Trophoblast cell (in vitro differentiated cells and primary cell): ENCODE data around the gene TGOLN2.

Experiments used
- DNase-seq, 2 donors: peaks; one replicate each; pipeline ENCODE4 v3.0.0-alpha.2; 2016
- H2AFZ ChIP-seq: 2 replicates; pipeline ENCODE4 v1.6.1; 2013; ENCODE audit warnings: low read length, moderate library complexity, mild to moderate bottlenecking; ENCODE audit not compliant: insufficient read depth, poor library complexity
- H2AK5ac ChIP-seq: 2 replicates; pipeline ENCODE4 v1.6.1; 2013; ENCODE audit warnings: mild to moderate bottlenecking, low read length
- H2BK120ac ChIP-seq: 2 replicates; pipeline ENCODE4 v1.6.1; 2013; ENCODE audit warnings: low read length, mild to moderate bottlenecking, moderate library complexity; ENCODE audit not compliant: insufficient read depth, poor library complexity
- H2BK12ac ChIP-seq: 2 replicates; pipeline ENCODE4 v1.6.1; 2013; ENCODE audit warnings: mild to moderate bottlenecking, low read length, moderate library complexity
- H2BK5ac ChIP-seq: 2 replicates; pipeline ENCODE4 v1.6.1; 2013; ENCODE audit warnings: low read length, low read depth, moderate library complexity, mild to moderate bottlenecking; ENCODE audit not compliant: poor library complexity
- H3K14ac ChIP-seq: 2 replicates; pipeline ENCODE4 v1.6.1; 2013; ENCODE audit warnings: mild to moderate bottlenecking, low read length
- H3K18ac ChIP-seq: 2 replicates; pipeline ENCODE4 v1.6.1; 2013; ENCODE audit warnings: mild to moderate bottlenecking, low read length
- H3K23ac ChIP-seq: 2 replicates; pipeline ENCODE4 v1.6.1; 2013; ENCODE audit warnings: low read length
- H3K27ac ChIP-seq: 2 replicates; pipeline ENCODE4 v1.5.1; 2013; ENCODE audit warnings: low read depth, mild to moderate bottlenecking, inconsistent platforms, low read length, moderate library complexity
- H3K27me3 ChIP-seq: 2 replicates; pipeline ENCODE4 v1.6.1; 2013; ENCODE audit warnings: inconsistent platforms, mild to moderate bottlenecking, low read length, moderate library complexity; ENCODE audit not compliant: insufficient read depth
- H3K36me3 ChIP-seq, 2 experiments: 1 replicate in 1 of 2; 2 replicates in 1 of 2; pipeline ENCODE4 v1.6.1; 2013; ENCODE audit warnings: low read length in 2 of 2, mild to moderate bottlenecking in 2 of 2, moderate library complexity in 1 of 2; ENCODE audit not compliant: insufficient read depth in 2 of 2, control insufficient read depth in 1 of 2
- H3K4ac ChIP-seq: 2 replicates; pipeline ENCODE4 v1.6.1; 2013; ENCODE audit warnings: low read depth, mild to moderate bottlenecking, low read length, moderate library complexity
- H3K4me1 ChIP-seq, 2 experiments: 1 replicate in 1 of 2; 2 replicates in 1 of 2; pipeline ENCODE4 v1.6.1; 2013; ENCODE audit warnings: low read length in 2 of 2, mild to moderate bottlenecking in 2 of 2, moderate library complexity in 1 of 2; ENCODE audit not compliant: insufficient read depth in 2 of 2, control insufficient read depth in 1 of 2
- H3K4me2 ChIP-seq: 2 replicates; pipeline ENCODE4 v1.6.1; 2013; ENCODE audit warnings: inconsistent platforms, mild to moderate bottlenecking, low read length, moderate library complexity
- H3K4me3 ChIP-seq: 2 replicates; pipeline ENCODE4 v1.5.1; 2013; ENCODE audit warnings: mild to moderate bottlenecking, low read depth, low read length, inconsistent platforms
- H3K79me1 ChIP-seq: one replicate; pipeline ENCODE4 v1.6.1; 2013; ENCODE audit warnings: low read length
- H3K79me2 ChIP-seq: 2 replicates; pipeline ENCODE4 v1.6.1; 2013; ENCODE audit warnings: low read length, mild to moderate bottlenecking; ENCODE audit not compliant: control insufficient read depth, insufficient read depth, poor library complexity
- H3K9ac ChIP-seq: 2 replicates; pipeline ENCODE4 v1.6.1; 2013; ENCODE audit warnings: mild to moderate bottlenecking, low read length
- H3K9me3 ChIP-seq: 2 replicates; pipeline ENCODE4 v1.6.1; 2013; ENCODE audit warnings: low read depth, mild to moderate bottlenecking, control low read depth, inconsistent platforms, low read length; ENCODE audit not compliant: insufficient read depth
- H4K12ac ChIP-seq: 2 replicates; pipeline ENCODE4 v1.6.1; 2013; ENCODE audit warnings: low read depth, mild to moderate bottlenecking, low read length, moderate library complexity
- H4K8ac ChIP-seq: 2 replicates; pipeline ENCODE4 v1.6.1; 2013; ENCODE audit warnings: low read depth, mild to moderate bottlenecking, low read length, moderate library complexity
- H4K91ac ChIP-seq: one replicate; pipeline ENCODE4 v1.6.1; 2013; ENCODE audit warnings: low read depth, mild to moderate bottlenecking, low read length, moderate library complexity
- WGBS: extraction: QIAGEN DNeasy Blood & Tissue Kit; methylation state at CpG from one replicate; pipeline ENCODE4 v1.1.7; 2013; ENCODE audit warnings: missing lambda C conversion rate; ENCODE audit not compliant: insufficient read length, insufficient coverage; ENCODE audit errors: extremely low coverage; 5-methylcytosine and 5-hydroxymethylcytosine counted together

Gene TGOLN2

GRCh38 chr2:85354286-85355072 lies 26.7 kb upstream of the TGOLN2 start, which contains the start of the genes ELMOD3 and RETSAT:
ELMOD3 (plus strand) TSS chr2:85354769; CDS start chr2:85357199, 2,430 bp downstream.
RETSAT (minus strand) TSS chr2:85354528; CDS start chr2:85354507, 21 bp downstream.
- peak; percentile 99 for DNase-seq
- Histone ChIP-seq H2BK120ac (no peak within 1 kb of the TSS), H2AFZ (peak within 1 kb of the TSS; percentile 64), H2BK12ac (no peak within 1 kb of the TSS), H3K36me3 (peaks cover 11 to 29% of the 10 kb centered on the region in 2 experiments), H4K8ac (peak within 1 kb of the TSS; percentile 97), H2AK5ac (no peak within 1 kb of the TSS), H3K4me2 (peak within 1 kb of the TSS; percentile 92), H3K79me2 (peaks cover 2% of the 10 kb centered on the region), H3K9ac (peak within 1 kb of the TSS; percentile 89), H3K14ac (peak within 1 kb of the TSS; percentile 87), H3K4ac (peak within 1 kb of the TSS; percentile 48), H2BK5ac (peak within 1 kb of the TSS; percentile 53), H3K23ac (no peak within 1 kb of the TSS), H3K79me1 (peaks cover 2% of the 10 kb centered on the region), H3K4me1 (peaks cover 0 to 4% of the 10 kb centered on the region in 2 experiments), H4K91ac (peak within 1 kb of the TSS; percentile 67), H3K27ac (peak within 1 kb of the TSS; percentile 24), H3K4me3 (peak within 1 kb of the TSS; percentile 82), H4K12ac (peak within 1 kb of the TSS; percentile 94), H3K27me3 (no peaks in the 10 kb centered on the region), H3K18ac (peak within 1 kb of the TSS; percentile 83), H3K9me3 (no peaks in the 10 kb centered on the region)
- WGBS = no CpG with 5 or more reads among the region's 42 CpGs

DNA sequence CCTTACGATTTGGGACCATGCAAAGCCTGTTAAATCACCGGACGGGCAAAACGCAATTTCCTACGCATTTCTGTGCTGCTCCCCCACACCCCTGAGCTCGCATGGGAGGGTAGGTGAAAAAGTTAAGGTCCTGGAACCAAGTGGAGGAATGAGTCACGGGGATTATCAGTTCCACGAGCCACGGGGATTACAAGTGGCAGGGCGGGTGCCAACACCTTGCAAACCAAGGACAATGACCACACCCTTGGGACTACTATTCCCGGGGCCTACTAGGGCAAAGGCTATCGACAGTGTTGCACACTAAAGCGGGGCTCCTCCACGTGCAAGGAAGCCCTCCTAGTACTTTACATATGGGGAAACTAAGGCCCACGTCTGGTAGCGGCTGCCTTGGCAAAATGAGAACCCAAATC lies 26.1 kb upstream of the TGOLN2 start:
- H3K14ac ChIP-seq = peak overlapping the region; percentile 22
- H3K79me1 ChIP-seq = peaks cover 2% of the 10 kb centered on the region
- H3K9me3 ChIP-seq = no peaks in the 10 kb centered on the region
- peak overlapping the region; percentile 5 for H3K4ac ChIP-seq
- no peak overlapping the region for H2BK12ac ChIP-seq
- H3K4me1 ChIP-seq = peaks cover 0 to 4% of the 10 kb centered on the region in 2 experiments
- WGBS = no CpG with 5 or more reads among the region's 16 CpGs
- H3K9ac ChIP-seq = peak overlapping the region; percentile 81
- H2BK5ac ChIP-seq = peak overlapping the region; percentile 29
- peak overlapping the region; percentile 92 for H3K4me2 ChIP-seq
- peak in 1 of 2 donors; percentile 18 for DNase-seq
- H3K23ac ChIP-seq = no peak overlapping the region
- no peak overlapping the region for H2BK120ac ChIP-seq
- H4K8ac ChIP-seq = peak overlapping the region; percentile 47
- H2AFZ ChIP-seq = peak overlapping the region; percentile 54
- H3K79me2 ChIP-seq = peaks cover 2% of the 10 kb centered on the region
- peaks cover 17 to 34% of the 10 kb centered on the region in 2 experiments for H3K36me3 ChIP-seq
- peak overlapping the region; percentile 25 for H4K12ac ChIP-seq
- peak overlapping the region; percentile 24 for H3K27ac ChIP-seq
- H3K27me3 ChIP-seq = no peaks in the 10 kb centered on the region
- H2AK5ac ChIP-seq = no peak overlapping the region
- H4K91ac ChIP-seq = peak overlapping the region; percentile 28
- peak overlapping the region; percentile 63 for H3K4me3 ChIP-seq
- peak overlapping the region; percentile 31 for H3K18ac ChIP-seq

- Histone ChIP-seq H3K4ac (no peak overlapping the region), H2AK5ac (no peak overlapping the region), H2BK5ac (no peak overlapping the region), H4K91ac (no peak overlapping the region), H3K4me2 (no peak overlapping the region), H3K36me3 (peaks cover 39 to 51% of the 10 kb centered on the region in 2 experiments), H3K27ac (no peak overlapping the region), H4K12ac (no peak overlapping the region), H2BK12ac (no peak overlapping the region), H3K18ac (no peak overlapping the region), H3K4me3 (no peak overlapping the region), H3K9me3 (no peaks in the 10 kb centered on the region), H3K4me1 (no peaks in the 10 kb centered on the region), H3K27me3 (no peaks in the 10 kb centered on the region), H3K14ac (no peak overlapping the region), H3K79me1 (no peaks in the 10 kb centered on the region), H4K8ac (no peak overlapping the region), H3K79me2 (no peaks in the 10 kb centered on the region), H3K9ac (no peak overlapping the region), H3K23ac (no peak overlapping the region), H2BK120ac (no peak overlapping the region), H2AFZ (no peak overlapping the region)
- WGBS = no CpG with 5 or more reads among the region's 3 CpGs
- DNase-seq = no peak
These were observed 19.8 kb upstream of the TGOLN2 start for GRCh38 chr2:85347599-85347998.

- Histone ChIP-seq H3K9ac (no peak overlapping the region), H3K4me2 (no peak overlapping the region), H3K4me3 (no peak overlapping the region), H2BK5ac (no peak overlapping the region), H4K91ac (no peak overlapping the region), H3K79me1 (no peaks in the 10 kb centered on the region), H3K79me2 (no peaks in the 10 kb centered on the region), H3K36me3 (peaks cover 30 to 34% of the 10 kb centered on the region in 2 experiments), H2AK5ac (no peak overlapping the region), H3K27ac (no peak overlapping the region), H2BK12ac (no peak overlapping the region), H2BK120ac (no peak overlapping the region), H3K18ac (no peak overlapping the region), H2AFZ (no peak overlapping the region), H3K23ac (no peak overlapping the region), H3K9me3 (no peaks in the 10 kb centered on the region), H3K4me1 (no peaks in the 10 kb centered on the region), H4K8ac (no peak overlapping the region), H3K4ac (no peak overlapping the region), H3K14ac (no peak overlapping the region), H3K27me3 (no peaks in the 10 kb centered on the region), H4K12ac (no peak overlapping the region)
- no CpG with 5 or more reads among the region's 14 CpGs for WGBS
- peak in 1 of 2 donors; percentile 29 for DNase-seq
These were observed 16.7 kb upstream of the TGOLN2 start for GRCh38 chr2:85344356-85344954.
